ENCODE results near the gene ASTE1.

GRCh38 chr3:130979117-130979516, 47.5 kb downstream of the ASTE1 start:
- no peak for TF ChIP-seq CTCF (IDR thresholded peaks at IDR 0.05 in 2 of 3, conservative IDR thresholded peaks at IDR 0.05 in 1 of 3; ENCODE audit: control insufficient read depth in 2 of 3, extremely low read depth in 1 of 3, insufficient read depth in 1 of 3, low read depth in 3 of 3, low read length in 3 of 3)
- no peak for TF ChIP-seq NFYB (IDR thresholded peaks at IDR 0.05; ENCODE audit: insufficient read depth, low read depth, low read length)
- TF ChIP-seq CEBPB (IDR thresholded peaks at IDR 0.05; ENCODE audit: borderline replicate concordance in 1 of 2, low read depth in 2 of 2, low read length in 2 of 2): no peak
- no peak for TF ChIP-seq SUZ12 (IDR thresholded peaks at IDR 0.05; ENCODE audit: unreplicated experiment)
- no peak for TF ChIP-seq ZBTB40 (IDR thresholded peaks at IDR 0.05; ENCODE audit: borderline replicate concordance)
- TF ChIP-seq EZH2 (IDR thresholded peaks at IDR 0.05; ENCODE audit: borderline replicate concordance, control insufficient read depth, low read depth, low read length): no peak
- no peak for TF ChIP-seq SP1 (IDR thresholded peaks at IDR 0.05; ENCODE audit: low read depth, low read length)
- no peak for TF ChIP-seq CHD2 (IDR thresholded peaks at IDR 0.05; ENCODE audit: borderline replicate concordance, low read depth, low read length)

All from GM12878 (cell line).